NB4 (cell line): ENCODE results near the gene DNMT1.

Experiments used
- DNase-seq: peaks from one replicate; pipeline ENCODE4 v3.0.0; 2010; ENCODE audit warnings: low read depth
- H3K4me3 ChIP-seq: one replicate; pipeline ENCODE4 v1.5.1; 2011; ENCODE audit warnings: mild to moderate bottlenecking, low read depth, low read length, moderate library complexity
- MYC ChIP-seq: IDR thresholded peaks from 2 replicates; pipeline ENCODE4 v1.6.1; 2011; ENCODE audit warnings: low read depth, low read length
- POLR2A ChIP-seq: IDR thresholded peaks from 2 replicates; pipeline ENCODE4 v1.6.1; 2011; ENCODE audit warnings: mild to moderate bottlenecking; ENCODE audit not compliant: insufficient read length; ENCODE audit errors: extremely low read depth
- TF ChIP-seq, protein P1 (sequence below): IDR thresholded peaks from one replicate; pipeline ENCODE4 v1.5.1; 2012; ENCODE audit warnings: low read depth, low read length
- TF ChIP-seq, protein P2 (sequence below): IDR thresholded peaks from 2 replicates; pipeline ENCODE4 v1.6.1; 2011; ENCODE audit warnings: low read depth, low read length

Gene DNMT1

DNA sequence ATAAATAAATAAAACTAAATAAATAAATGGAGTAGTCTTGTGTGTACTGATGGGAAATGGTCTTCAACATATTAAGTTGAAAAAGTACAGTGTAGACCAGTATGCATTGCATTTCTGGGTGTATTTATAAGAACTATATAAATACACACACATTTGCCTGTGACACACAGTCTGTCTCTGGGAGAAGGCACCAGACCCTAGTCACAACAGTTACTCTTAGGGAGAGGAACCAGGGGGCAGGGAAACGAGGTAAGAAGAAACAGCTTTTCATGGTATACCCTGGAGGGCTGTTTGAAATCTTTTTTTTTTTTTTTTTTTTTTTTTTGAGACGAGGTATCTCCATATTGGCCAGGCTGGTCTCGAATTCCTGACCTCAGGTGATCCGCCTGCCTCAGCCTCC lies 39.2 kb upstream of the DNMT1 start:
- TF ChIP-seq, protein P1, sequence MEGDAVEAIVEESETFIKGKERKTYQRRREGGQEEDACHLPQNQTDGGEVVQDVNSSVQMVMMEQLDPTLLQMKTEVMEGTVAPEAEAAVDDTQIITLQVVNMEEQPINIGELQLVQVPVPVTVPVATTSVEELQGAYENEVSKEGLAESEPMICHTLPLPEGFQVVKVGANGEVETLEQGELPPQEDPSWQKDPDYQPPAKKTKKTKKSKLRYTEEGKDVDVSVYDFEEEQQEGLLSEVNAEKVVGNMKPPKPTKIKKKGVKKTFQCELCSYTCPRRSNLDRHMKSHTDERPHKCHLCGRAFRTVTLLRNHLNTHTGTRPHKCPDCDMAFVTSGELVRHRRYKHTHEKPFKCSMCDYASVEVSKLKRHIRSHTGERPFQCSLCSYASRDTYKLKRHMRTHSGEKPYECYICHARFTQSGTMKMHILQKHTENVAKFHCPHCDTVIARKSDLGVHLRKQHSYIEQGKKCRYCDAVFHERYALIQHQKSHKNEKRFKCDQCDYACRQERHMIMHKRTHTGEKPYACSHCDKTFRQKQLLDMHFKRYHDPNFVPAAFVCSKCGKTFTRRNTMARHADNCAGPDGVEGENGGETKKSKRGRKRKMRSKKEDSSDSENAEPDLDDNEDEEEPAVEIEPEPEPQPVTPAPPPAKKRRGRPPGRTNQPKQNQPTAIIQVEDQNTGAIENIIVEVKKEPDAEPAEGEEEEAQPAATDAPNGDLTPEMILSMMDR = no peak
- TF ChIP-seq MYC (no peak), POLR2A (no peak)
- TF ChIP-seq, protein P2, sequence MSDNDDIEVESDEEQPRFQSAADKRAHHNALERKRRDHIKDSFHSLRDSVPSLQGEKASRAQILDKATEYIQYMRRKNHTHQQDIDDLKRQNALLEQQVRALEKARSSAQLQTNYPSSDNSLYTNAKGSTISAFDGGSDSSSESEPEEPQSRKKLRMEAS = no peak
- no peak for DNase-seq
- no peak overlapping the region for H3K4me3 ChIP-seq

DNA sequence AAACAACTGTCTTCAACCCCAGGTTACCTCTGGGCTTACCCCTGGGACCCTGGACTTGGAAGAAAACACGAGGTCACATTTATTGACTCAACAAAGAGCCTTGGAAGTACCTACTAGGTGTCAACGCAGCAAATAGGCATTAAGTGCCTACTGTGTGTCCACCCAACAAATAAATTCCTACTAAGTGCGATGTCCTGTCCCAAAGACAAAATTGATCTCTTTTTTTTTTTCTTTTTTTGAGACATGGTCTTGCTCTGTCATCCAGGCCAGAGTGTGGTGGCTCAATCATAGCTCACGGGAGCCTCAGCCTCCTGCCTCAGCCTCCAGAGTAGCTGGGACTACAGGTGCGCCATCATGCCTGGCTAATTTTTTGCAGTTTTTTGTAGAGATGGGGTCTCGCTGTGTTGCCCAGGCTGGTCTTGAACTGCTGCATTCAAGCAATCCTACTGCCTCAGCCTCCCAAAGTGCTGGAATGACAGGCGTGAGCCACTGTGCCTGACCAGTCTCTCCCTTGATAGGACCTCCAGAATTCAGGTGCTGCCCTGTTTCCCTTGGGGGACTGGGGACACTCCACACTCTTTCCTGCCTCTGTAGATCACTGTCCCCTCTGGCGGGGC lies 37.0 kb upstream of the DNMT1 start:
- no peak for DNase-seq
- peak; percentile 38; the same call in 1 of the 2 replicates for TF ChIP-seq MYC
- TF ChIP-seq, protein P1 = no peak
- TF ChIP-seq, protein P2 = peak; percentile 62; the same call in 1 of the 2 replicates
- no peak for TF ChIP-seq POLR2A
- no peak overlapping the region for H3K4me3 ChIP-seq

DNA sequence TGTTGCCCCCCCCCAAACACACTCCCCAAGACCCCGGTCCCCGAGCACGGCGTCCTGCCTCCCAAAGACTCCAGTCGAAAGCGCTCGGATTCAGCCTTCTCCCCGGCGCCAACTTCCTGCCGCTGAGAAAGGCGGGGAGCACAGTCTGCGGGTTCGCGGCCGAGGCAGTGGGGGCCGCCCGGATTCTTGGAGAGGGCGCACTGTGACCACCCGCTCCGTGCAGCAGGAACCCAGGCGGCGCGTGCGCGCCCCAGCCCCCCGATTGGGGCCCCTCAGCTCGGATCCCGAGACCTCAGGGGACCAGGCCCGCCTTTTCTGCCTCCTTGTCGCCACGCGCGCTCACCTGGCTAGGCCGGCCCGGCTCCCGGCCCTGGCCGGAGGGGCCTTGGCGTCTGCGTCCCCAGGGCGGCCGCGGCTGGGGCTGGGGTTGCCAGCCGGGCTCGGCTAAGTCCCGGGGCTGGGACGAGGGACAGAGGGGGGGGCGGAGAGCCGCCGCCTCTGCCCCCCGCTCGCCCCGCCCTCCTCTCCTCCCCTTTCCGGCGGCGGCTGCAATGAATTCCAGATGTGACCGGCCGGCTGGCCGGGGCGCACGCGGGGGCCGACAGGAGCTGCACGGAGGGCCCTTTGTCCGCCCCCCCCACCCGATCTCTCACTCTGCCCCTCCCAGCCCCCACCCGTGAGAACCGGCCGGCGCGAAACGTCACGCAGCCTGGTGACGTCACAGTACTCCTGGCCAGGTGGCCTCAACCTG lies 36.3 kb upstream of the DNMT1 start, which contains the start of gene S1PR2:
Gene S1PR2, minus strand, starts transcription at position 471 of the 751 bp plus-strand sequence. CDS start 6,426 bp downstream, outside the sequence.
- peak within 1 kb of the TSS; percentile 59 for H3K4me3 ChIP-seq
- TF ChIP-seq POLR2A (peak; percentile 84), MYC (peak; percentile 86)
- TF ChIP-seq, protein P2 = peak; percentile 72
- TF ChIP-seq, protein P1 = peak; percentile 8
- DNase-seq = peak; percentile 92

DNA sequence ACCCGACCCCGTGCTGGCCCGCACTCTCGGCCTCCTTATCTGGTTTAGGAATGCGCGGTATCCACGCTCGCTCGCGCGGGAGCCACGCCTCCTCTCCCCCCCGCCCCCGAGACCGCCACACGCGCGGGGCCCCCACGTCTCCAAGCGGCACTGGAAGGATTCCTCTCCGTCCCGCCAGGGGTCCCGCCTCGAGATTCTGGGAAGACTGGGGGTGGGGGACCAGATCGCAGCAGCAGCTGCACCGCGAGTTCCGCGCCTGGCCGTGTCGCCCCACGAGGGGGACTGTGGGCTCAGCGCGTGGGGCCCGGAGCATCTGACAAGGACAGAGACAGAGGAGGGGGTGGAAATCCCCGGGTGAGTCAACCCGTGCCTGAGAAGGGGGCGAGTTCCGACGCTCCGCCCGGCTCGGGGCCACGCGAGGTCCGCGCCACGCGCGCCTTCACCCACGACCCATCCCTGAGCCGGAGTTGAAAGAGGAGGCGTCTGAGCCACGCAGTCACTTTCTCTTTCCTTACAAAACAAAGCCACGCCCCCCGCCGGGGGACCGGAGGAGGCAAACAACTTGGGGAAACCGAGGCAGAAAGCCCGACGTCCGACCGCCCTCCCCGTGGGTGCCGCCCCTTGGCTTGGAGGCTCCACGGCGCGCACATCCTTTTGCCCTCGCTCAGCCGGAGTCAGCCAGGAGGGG lies 35.6 kb upstream of the DNMT1 start:
- DNase-seq = peak; percentile 55
- TF ChIP-seq POLR2A (no peak), MYC (no peak)
- TF ChIP-seq, protein P1 = no peak
- TF ChIP-seq, protein P2 = no peak

DNA sequence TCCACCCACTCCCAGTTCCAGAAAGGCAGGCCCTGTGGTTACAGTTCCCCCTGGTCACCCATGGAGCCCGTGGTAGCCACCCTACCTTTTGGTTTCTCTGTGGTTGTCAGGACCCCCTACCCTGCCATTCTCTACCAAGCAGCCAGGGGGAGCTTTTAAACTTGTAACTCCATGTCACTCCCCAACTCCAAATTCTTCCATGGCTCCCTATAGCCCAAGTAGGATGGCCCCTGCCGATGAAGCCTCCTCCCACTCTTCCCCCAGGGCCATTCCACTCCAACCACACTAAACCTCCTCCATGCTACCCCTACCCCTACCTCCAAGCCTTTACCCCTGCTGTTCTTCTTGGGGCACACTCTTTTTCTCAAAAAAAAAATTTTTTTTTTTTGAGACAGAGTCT lies 34.2 kb upstream of the DNMT1 start:
- H3K4me3 ChIP-seq = no peak overlapping the region
- peak; percentile 81 for DNase-seq
- TF ChIP-seq POLR2A (no peak), MYC (0 out of 2 replicates have a peak, but pooled peaks have one; percentile 9)
- TF ChIP-seq, protein P1 = peak; percentile 93
- TF ChIP-seq, protein P2 = 0 out of 2 replicates have a peak, but pooled peaks have one; percentile 4

More for the DNA sequence above, 35.6 kb upstream of the DNMT1 start:
- peak overlapping the region; percentile 59 for H3K4me3 ChIP-seq
